Measurements from ENCODE around the gene ASCC3.
"Not testable (repeated sequence)": the region's sequence is repeated elsewhere in the genome, so short reads cannot be mapped to it uniquely, and the experiment has no call there.

The ASCC3 gene

GRCh38 chr6:100808638-100809275, 72.4 kb downstream of the ASCC3 start:
- no peak for DNase-seq (ENCODE audit: low spot score)

GRCh38 chr6:100806296-100806695, 74.8 kb downstream of the ASCC3 start:
- no peak for DNase-seq (ENCODE audit: low spot score)

DNA sequence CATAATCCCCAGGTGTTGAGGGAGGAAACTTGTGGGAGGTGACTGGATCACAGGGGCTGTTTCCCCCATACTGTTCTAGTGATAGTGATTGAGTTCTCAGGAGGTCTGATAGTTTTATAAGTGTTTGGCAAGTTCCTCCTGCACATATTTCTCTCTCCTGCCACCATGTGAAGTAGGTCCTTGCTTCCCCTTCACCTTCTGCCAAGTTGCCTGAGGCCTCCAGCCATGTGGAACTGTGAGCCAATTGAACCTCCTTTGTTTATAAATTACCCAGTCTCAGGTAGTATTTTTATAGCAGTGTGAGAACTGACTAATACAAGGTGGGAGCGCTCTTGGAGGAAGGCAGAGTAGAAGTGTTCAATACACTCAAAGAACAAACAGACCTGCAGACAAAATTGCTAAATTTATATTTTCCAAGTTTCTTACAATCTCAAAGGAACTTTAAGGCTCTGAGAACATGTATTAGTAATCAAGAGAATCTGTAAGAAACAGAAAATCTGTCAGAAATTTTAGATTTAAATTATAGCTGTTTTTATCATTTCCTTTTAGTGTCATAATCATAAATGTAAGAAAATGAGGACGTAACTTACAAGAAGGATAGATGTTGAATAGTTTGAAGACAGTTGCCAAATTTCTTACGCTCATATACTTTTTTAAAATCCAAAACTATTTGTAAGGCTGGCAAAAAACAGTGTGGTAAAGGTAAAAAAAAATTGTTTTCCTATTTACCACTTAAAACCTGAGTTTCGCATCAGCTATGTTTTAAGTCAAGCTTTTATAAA, 77.7 kb downstream of the ASCC3 start:
- no peak for DNase-seq (ENCODE audit: low spot score)

GRCh38 chr6:100801036-100801435, 80.1 kb downstream of the ASCC3 start:
- no peak for DNase-seq (ENCODE audit: low spot score)

DNA sequence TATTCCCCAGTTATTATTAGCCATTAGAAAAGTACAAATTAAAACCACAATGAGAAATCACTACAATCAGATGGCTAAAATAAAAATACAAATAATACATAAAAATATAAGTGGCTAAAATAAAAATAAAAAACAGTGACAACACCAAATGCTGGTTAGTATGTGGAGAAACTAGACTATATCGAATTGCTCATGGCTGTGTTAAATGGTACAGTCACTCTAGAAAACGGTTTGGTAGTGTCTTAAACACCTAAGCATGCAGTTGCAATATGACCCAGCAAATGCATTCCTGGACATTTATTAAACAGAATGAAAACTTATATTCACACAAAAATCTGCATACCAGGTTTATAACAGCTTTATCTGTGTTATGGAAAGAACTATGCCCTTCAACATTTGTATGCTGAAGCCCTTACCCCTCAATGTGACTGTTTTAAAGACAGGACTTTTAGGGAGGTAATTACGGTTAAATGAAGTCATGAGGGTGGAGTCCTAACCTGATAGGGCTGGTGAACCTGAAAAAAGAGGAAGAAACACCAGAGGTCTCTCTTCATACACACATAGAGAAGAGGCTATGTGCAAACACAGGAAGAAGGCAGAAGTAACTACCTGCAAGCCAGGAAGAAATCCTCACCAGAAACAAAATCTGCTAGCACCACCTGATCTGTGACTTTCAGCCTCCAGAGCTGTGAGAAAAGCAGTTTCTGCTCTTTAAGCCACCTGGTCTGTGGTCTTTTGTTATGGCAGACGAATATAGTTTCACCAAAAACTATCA, 84.9 kb downstream of the ASCC3 start:
- no peak for DNase-seq (ENCODE audit: low spot score)

DNA sequence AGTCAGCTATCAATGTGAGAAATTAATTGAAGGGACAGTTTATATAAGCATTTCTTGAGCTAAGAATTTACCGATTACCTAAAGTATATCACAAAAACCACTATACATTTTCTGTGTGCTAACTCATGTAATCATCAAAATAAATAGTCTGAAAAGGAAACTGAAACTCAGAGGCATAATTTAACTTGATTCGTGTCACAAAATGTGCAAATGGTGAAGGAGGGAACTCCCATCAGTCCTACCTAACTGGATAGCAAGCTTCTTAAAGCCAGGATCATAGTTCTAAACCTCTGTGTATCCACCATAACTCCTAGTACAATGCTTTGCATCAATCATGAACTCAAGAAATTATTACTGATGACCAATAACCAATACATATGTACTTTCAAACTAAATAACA, 91.0 kb downstream of the ASCC3 start:
- DNase-seq (ENCODE audit: low spot score): no peak

GRCh38 chr6:100785982-100786381, 95.1 kb downstream of the ASCC3 start:
- DNase-seq (ENCODE audit: low spot score): no peak

- DNase-seq (ENCODE audit: low spot score): no peak
Observed at GRCh38 chr6:100780648-100781047, 100.5 kb downstream of the ASCC3 start.

DNA sequence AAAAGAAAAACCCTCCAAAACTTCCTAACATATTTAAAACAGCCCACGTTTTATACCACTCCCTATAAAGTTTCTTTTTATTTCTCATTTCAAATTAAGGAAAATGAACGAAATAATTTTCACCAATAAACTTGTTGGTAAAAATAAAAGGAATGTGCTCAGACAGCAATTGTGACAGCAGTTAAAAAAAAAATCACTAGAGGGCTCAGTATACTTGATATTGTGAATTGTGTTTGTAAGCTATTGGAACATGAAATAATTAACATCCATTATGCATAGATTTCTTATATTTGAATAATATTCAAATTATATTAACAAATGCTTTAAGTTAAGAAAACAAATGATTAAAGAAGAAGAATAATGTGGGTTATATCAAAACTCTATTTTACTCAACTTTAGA, 105.5 kb downstream of the ASCC3 start:
- no peak for DNase-seq (ENCODE audit: low spot score)

GRCh38 chr6:100774681-100775080, 106.4 kb downstream of the ASCC3 start:
- DNase-seq (ENCODE audit: low spot score): no peak

- DNase-seq (ENCODE audit: low spot score): no peak
Observed at GRCh38 chr6:100768816-100769351, 112.2 kb downstream of the ASCC3 start.

DNA sequence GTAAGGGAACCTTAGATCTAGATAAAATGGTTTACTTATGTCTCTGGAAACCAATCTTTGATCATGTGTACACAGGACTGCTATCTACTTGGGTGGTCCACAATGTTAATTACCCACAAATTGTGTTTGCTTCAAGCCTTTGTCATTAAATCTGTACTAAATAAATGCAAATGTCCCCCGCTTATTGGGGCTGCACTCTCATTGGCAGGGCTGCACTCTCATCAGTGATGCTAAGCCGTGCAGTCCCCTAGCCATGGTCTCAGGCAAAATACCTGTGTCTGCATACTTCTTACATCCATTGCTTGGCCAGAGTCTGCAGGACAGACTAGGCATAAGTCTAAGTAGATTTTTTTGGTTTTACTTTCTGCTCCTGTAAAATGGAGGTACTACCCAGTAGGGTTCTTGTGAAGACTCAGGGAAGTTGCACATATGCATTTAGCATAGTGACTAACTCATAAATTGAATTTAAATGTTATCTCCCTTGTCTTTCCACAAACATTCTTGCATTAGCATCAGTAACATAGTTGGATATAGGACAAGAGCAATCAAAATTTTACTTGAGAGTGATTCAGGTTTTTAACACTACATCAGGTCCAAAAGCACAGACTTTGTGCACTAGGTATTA, 117.4 kb downstream of the ASCC3 start:
- no peak for DNase-seq (ENCODE audit: low spot score)

GRCh38 chr6:100761841-100762240, 119.3 kb downstream of the ASCC3 start:
- DNase-seq (ENCODE audit: low spot score): no peak

DNA sequence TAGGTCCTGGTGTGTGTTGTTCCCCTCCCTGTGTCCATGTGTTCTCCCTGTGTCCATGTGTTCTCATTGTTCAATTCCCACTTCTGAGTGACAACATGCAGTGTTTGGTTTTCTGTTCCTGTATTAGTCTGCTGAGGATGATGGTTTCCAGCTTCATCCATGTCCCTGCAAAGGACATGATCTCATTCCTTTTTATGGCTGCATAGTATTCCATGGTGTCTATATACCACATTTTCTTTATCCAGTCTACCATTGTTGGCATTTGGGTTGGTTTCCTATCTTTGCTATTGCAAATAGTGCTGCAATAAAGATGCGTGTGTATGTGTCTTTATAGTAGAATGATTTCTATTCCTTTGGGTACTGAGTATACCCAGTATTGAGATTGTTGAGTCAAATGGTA, 122.7 kb downstream of the ASCC3 start:
- not testable (repeated sequence) for DNase-seq (ENCODE audit: low spot score)

DNA sequence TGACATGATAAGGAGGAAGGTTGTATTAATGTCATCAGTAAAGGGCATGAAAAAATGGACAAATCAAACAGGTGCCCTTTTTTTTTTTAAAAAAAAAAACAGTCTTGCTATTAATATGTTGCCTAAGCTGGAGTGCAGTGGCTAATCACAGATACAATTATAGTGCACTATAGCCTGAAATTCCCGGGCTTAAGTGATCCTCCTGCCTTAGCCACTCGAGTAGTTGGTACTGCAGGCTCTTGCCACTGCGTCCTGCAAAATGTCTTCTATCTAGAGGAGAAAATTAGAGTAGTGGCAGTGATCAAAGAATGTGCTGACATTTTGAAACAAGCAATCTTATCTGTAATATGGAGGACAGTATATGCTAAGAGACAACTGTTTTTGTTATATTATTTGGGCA, 127.7 kb downstream of the ASCC3 start:
- DNase-seq (ENCODE audit: low spot score): no peak

- no peak for DNase-seq (ENCODE audit: low spot score)
Observed at GRCh38 chr6:100751590-100751989, 129.5 kb downstream of the ASCC3 start.

DNA sequence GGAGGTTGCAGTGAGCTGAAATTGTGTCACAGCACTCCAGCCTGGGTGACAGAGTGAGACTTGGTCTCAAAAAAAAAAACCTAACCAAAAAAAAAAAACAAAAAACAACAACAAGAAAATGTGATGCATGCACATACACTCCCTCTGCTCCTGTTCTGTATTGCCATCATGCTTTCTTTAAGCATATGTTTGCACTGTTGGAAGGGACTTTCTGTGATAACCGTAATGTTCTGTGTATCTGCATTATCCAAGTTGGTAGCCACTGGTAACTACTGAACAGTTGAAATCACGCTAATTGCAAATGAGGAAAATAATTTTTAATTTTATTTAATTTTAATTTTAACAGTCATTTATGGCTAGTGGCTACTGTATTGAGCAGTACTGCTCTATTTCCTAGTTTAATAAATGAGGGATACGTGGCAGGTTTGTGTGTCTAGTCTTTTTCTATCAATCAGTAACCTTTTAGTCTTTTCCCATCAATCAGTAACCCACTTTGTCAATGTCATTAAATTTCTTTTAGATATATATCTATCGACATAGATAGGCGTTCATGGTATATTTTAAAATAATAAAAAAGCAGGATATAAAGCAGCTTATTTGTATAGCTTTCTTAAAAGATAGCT, 135.6 kb downstream of the ASCC3 start:
- DNase-seq (ENCODE audit: low spot score): no peak

GRCh38 chr6:100740439-100740838, 140.7 kb downstream of the ASCC3 start:
- no peak for DNase-seq (ENCODE audit: low spot score)

- not testable (repeated sequence) for DNase-seq (ENCODE audit: low spot score)
Observed at GRCh38 chr6:100737720-100738119, 143.4 kb downstream of the ASCC3 start.

GRCh38 chr6:100731411-100731810, 149.7 kb downstream of the ASCC3 start:
- DNase-seq (ENCODE audit: low spot score): no peak
